Measurements from ENCODE around the gene DCTN3.

Gene DCTN3

GRCh38 chr9:34629491-34629808 lies 9.2 kb upstream of the DCTN3 start:
- Histone ChIP-seq H3K4me3 (ENCODE audit: low read depth, low read length) (no peak overlapping the region), H3K36me3 (replicated peaks) (no peaks in the 10 kb centered on the region), H3K27me3 (replicated peaks) (peaks cover 49% of the 10 kb centered on the region), H3K27ac (no peak overlapping the region)
- in situ Hi-C loops (cut with HindIII; ENCODE audit: low pct_ligation_motif_present, low sequenced_read_pairs): no loop called here
- DNase-seq: no peak
- TF ChIP-seq CTCF (IDR thresholded peaks at IDR 0.05; ENCODE audit: low read depth, low read length, missing control alignments): no peak

GRCh38 chr9:34628656-34629490 lies 8.6 kb upstream of the DCTN3 start, which contains the start of gene ARID3C:
ARID3C (minus strand) TSS chr9:34629066; CDS start chr9:34628014, 1,052 bp downstream.
- Histone ChIP-seq H3K36me3 (replicated peaks) (no peaks in the 10 kb centered on the region), H3K27ac (no peak within 1 kb of the TSS), H3K27me3 (replicated peaks) (peaks cover 55% of the 10 kb centered on the region), H3K4me3 (ENCODE audit: low read depth, low read length) (peak within 1 kb of the TSS; percentile 27)
- TF ChIP-seq CTCF (IDR thresholded peaks at IDR 0.05; ENCODE audit: low read depth, low read length, missing control alignments): no peak
- DNase-seq: no peak
- in situ Hi-C loops (cut with HindIII; ENCODE audit: low pct_ligation_motif_present, low sequenced_read_pairs): no loop called here

DNA sequence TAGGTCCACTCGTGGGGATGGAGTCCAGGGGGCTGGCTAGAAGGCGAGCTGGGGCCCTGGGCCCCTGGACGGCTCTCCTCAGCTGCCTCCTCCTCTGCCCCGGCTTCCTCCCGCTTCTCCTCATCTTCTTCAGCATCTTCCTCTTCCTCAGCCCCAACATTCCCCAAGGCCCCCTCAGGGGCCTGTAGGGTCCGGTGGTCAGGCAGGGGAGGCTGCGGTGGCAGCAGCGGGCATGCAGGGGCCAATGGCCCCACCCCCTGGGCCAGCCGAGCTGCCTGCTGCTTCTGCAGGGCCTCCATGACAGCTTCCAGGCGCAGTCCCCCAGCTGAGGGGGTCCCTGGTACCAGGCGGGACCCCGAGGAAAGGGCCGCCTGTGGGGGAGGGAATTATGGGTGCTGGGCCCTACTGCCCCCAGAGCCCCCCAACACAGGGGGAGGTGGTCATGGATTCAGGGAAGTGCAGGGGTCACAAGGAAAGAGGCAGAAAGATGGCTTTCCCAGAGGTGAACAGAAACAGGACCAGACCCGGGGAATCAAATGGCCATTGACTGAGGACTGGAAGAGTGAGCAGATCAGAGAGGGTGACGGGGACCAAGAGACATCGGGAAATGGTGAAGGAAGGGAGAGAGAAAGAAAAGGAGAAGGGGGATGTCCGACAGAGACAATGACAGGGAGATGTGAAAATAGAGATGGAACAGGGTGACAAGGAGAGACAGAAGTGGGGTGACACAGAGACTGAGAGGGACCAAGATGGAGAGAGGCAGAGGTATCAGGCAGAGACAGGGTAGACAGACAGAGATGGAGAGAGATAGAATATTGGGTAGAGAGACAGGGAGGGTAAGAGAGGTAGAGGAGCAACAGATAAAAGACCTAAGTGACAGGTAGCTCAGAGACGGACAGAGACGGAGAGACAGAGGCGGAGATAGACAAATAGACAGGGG lies 7.7 kb upstream of the DCTN3 start:
- H3K27me3 ChIP-seq (replicated peaks): peaks cover 63% of the 10 kb centered on the region
- TF ChIP-seq CTCF (IDR thresholded peaks at IDR 0.05; ENCODE audit: low read depth, low read length, missing control alignments): no peak
- no peaks in the 10 kb centered on the region for H3K36me3 ChIP-seq (replicated peaks)
- no peak overlapping the region for H3K27ac ChIP-seq
- no peak overlapping the region for H3K4me3 ChIP-seq (ENCODE audit: low read depth, low read length)
- DNase-seq: no peak
- in situ Hi-C loops (cut with HindIII; ENCODE audit: low pct_ligation_motif_present, low sequenced_read_pairs): no loop called here

GRCh38 chr9:34625186-34625486 lies 4.8 kb upstream of the DCTN3 start:
- DNase-seq: no peak
- H3K27me3 ChIP-seq (replicated peaks): peaks cover 62% of the 10 kb centered on the region
- in situ Hi-C loops (cut with HindIII; ENCODE audit: low pct_ligation_motif_present, low sequenced_read_pairs): no loop called here

GRCh38 chr9:34624475-34625185 lies 4.3 kb upstream of the DCTN3 start:
- no peaks in the 10 kb centered on the region for H3K36me3 ChIP-seq (replicated peaks)
- TF ChIP-seq CTCF (IDR thresholded peaks at IDR 0.05; ENCODE audit: low read depth, low read length, missing control alignments): no peak
- in situ Hi-C loops (cut with HindIII; ENCODE audit: low pct_ligation_motif_present, low sequenced_read_pairs): no loop called here
- no peak overlapping the region for H3K27ac ChIP-seq
- no peak overlapping the region for H3K4me3 ChIP-seq (ENCODE audit: low read depth, low read length)
- DNase-seq: no peak
- H3K27me3 ChIP-seq (replicated peaks): peaks cover 57% of the 10 kb centered on the region

More at GRCh38 chr9:34625186-34625486, 4.8 kb upstream of the DCTN3 start:
- H3K27ac ChIP-seq: no peak overlapping the region
- H3K4me3 ChIP-seq (ENCODE audit: low read depth, low read length): no peak overlapping the region
- no peak for TF ChIP-seq CTCF (IDR thresholded peaks at IDR 0.05; ENCODE audit: low read depth, low read length, missing control alignments)
- H3K36me3 ChIP-seq (replicated peaks): no peaks in the 10 kb centered on the region
